ENCODE data around the gene COPS9.

Gene COPS9

DNA sequence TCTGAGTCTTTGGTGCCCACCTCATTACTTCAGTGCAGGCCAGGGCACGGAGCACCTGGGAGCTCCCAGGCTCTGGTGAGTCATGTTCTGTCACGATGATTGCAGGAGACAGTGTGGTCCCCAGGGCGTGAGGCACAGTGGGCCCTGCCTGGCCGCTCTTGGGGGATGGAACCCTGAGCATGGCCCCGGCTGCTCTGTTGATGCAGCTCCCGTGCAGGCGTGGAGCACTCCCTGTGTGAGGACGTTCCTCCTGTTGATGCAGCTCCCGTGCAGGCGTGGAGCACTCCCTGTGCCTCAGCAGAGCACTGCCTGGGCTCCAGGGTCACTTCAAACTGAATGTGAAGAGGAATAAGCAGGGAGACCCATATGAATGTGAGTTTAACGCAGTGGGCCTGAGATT lies 30.1 kb downstream of the COPS9 start:
- no peak overlapping the region for H3K27ac ChIP-seq
- TF ChIP-seq CTCF (conservative IDR thresholded peaks at IDR 0.05): no peak
- TF ChIP-seq ZFX (IDR thresholded peaks at IDR 0.05): no peak

- TF ChIP-seq CTCF (conservative IDR thresholded peaks at IDR 0.05): no peak
- no peak for TF ChIP-seq ZFX (IDR thresholded peaks at IDR 0.05)
- H3K27ac ChIP-seq: no peak overlapping the region
Observed at GRCh38 chr2:240103136-240103535, 33.0 kb downstream of the COPS9 start.

DNA sequence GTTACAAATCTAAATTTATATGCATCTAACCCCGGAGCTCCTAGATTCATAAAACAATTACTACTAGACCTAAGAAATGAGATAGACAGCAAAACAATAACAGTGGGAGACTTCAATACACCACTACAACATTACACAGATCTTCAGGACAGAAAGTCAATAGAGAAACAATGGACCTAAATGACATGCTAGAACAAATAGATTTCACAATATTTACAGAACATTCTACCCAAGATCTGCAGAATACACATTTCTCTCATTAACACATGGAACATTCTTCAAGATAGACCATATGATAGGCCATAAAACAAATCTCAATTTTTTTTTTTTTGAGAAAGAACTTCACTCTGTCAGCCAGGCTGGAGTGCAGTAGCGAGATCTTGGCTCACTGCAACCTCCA lies 37.8 kb downstream of the COPS9 start:
- TF ChIP-seq ZFX (IDR thresholded peaks at IDR 0.05) (no peak), CTCF (conservative IDR thresholded peaks at IDR 0.05) (no peak)
- no peak overlapping the region for H3K27ac ChIP-seq

DNA sequence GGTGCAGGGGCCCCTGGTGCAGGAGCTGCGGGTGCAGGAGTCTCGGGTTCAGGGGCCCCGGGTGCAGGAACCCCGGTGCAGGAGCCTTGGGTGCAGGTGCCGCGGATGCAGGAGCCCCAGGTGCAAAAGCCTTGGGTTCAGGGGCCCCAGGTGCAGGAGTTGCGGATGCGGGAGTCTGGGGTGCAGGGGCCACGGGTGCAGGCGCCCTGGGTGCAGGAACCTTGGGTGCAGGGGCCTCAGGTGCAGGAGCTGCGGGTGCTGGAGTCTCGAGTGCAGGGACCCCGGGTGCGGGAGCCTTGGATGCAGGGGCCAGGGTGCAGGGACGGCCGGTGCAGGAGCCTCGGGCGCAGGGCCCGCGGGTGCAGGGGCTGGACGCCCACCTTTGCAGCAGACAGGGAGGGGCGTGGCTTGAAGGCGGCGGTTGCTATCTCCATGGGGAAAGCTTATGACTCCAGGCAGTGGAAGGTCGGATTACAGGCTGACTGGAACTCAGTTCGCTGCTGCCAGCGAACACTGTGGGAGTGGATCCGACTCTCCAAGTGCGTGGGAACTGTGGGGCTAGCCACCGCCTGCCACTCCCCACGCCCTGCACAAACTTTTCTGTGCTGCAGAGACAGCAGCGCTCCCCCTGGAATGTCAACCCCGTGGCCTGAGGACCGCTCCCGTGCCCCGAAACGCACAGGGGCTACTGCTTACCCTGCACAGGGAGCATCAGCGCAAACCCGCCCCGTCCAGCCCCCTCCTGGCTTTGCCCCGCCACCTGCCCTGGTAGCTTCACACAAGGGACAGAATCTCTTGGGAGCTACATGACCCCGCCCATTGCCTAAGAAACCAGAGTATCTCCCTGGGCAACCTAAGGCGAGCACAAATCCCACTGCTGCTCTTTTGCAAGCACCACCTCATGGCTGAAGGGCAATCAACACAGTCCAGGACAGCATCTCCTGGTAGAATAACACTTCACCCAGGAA lies 40.3 kb downstream of the COPS9 start:
- no peak overlapping the region for H3K27ac ChIP-seq
- TF ChIP-seq CTCF (conservative IDR thresholded peaks at IDR 0.05): no peak
- no peak for TF ChIP-seq ZFX (IDR thresholded peaks at IDR 0.05)

DNA sequence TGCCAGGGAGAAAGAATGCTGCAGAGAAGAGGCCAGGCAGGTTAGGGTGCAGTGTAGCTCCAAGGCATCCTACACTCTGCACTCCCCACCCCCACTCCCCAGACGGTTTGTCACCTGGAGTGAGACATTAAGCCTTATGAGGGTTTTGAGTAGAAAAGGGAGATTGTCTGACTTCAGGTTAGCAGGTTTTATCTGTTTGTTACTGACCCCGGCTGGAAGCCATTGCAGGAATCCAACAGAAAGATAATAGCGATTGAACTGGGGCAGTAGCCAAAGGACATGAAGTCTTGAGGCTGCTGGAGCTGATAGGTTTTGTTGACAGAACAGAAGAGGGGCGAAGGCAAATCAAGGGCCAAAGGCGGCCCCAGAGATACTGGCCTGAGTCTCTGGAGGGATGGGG lies 46.8 kb downstream of the COPS9 start:
- no peak for TF ChIP-seq CTCF (conservative IDR thresholded peaks at IDR 0.05)
- no peak for TF ChIP-seq ZFX (IDR thresholded peaks at IDR 0.05)
- H3K27ac ChIP-seq: no peak overlapping the region

- TF ChIP-seq ZFX (IDR thresholded peaks at IDR 0.05): no peak
- TF ChIP-seq CTCF (conservative IDR thresholded peaks at IDR 0.05): no peak
- H3K27ac ChIP-seq: no peak overlapping the region
Observed at GRCh38 chr2:240086563-240086962, 49.5 kb downstream of the COPS9 start.

Measured in C4-2B (cell line).